NCI-H2171 (cell line): ENCODE measurements around the gene ABHD16B.

ENCODE experiments used
- DNase-seq: peaks from one replicate; lab custom pipeline; 2025; lab: John Stamatoyannopoulos, UW

ABHD16B gene

GRCh38 chr20:63895952-63896263 is 34.6 kb downstream of the ABHD16B start:
- no peak for DNase-seq

GRCh38 chr20:63896264-63897105 is 35.2 kb downstream of the ABHD16B start:
- no peak for DNase-seq

DNA sequence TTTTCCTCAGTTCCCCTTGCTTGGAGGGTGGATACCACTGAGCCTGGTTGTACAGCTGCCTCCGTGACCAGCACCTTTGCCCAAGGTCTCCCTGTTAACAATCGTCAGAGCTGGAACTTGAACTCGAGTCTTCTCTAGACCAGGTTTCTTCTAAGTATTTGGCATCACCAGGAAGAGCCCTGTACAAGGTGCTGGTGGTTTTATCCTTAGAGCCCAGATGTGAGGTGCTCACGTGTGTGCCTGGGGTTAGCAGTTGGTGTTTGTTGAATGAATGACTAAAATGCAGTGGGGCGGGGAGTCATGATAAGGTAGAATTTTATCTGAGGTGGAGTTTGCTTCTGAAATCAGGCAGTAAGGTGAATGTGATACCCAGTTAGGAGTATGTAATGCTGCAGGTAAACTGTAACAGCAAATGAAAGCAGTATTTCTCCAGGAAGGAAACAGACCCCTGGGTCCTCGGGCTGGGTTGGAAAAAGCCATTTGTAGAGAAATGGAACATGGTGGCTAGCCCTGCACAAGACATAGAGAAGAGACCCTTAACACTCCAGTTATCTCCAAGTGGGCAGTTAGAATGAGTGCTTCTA is 36.8 kb downstream of the ABHD16B start:
- DNase-seq, result no peak

DNA sequence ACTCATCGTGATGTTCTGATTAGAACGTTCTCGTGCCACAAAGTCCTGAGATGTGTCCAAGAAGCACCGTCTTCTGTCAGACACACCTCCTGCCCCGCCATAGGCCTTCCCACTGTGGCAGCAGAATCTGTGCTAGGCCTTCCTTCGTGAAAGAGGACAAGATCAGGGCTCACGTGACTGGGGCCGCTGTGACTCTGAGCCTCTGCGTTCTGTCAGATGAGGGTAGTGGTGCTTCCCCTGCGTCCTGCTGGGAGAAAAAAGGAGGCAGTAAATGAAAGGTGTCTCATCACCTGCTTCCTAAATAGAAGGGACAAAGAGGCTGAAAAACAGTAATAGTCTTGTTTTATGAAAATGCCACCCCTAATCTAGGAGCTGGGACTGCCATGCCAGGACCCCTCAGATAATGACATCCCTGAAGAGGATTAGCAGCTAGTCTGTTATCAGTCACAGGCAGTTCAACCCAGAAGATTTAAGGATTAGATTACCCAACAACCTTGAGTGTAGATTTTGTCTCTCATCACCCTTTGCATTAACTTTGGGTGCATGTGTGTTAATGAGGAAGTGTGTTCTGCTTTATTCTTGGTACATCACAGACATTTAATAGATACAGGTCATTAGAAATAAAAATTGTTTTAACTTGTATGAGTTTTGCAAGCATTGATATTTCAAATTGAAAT is 37.7 kb downstream of the ABHD16B start:
- no peak for DNase-seq

DNA sequence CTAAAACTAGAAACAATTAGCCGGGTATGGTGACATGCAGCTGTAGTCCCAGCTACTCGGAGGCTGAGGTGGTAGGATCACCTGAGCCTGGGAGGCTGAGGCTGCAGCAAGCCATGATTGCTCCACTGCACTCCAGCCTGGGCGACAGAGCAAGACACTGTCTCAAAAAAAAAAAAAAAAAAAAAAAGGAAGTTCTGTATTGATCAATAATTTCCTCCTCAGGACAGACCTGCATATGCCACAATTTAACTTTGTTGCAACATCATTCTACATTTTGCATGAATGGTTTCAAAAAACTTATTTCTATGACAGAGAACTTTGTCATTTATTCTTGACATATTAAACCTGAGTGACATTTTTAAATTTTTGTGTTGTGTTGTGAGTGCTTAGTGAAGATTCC is 39.1 kb downstream of the ABHD16B start:
- no peak for DNase-seq

- DNase-seq, result no peak
Observed at GRCh38 chr20:63903796-63904561, 42.7 kb downstream of the ABHD16B start.

- DNase-seq, result no peak
Observed at GRCh38 chr20:63908008-63908682, 46.8 kb downstream of the ABHD16B start.

- DNase-seq, result no peak
Observed at GRCh38 chr20:63911176-63911575, 49.9 kb downstream of the ABHD16B start.
